Liver (tissue), 3 donors: ENCODE measurements around the gene NSD1.

ENCODE experiments used
- ATF3 ChIP-seq: IDR thresholded peaks from 2 replicates; pipeline ENCODE4 v1.6.1; 2016; ENCODE audit warnings: antibody characterized with exemption
- CTCF ChIP-seq: fragments of 150-350 bp; IDR thresholded peaks from 2 replicates; pipeline ENCODE4 v1.5.1; 2017; ENCODE audit warnings: improper control_type of control experiment, low read depth, low read length; ENCODE audit not compliant: missing input control
- FOXA1 ChIP-seq: IDR thresholded peaks from 2 replicates; pipeline ENCODE4 v1.6.1; 2016; ENCODE audit warnings: antibody characterized with exemption
- GABPA ChIP-seq, 2 donors: IDR thresholded peaks in 1 of 2; conservative IDR thresholded peaks in 1 of 2; 2 replicates each; pipeline ENCODE4 v1.6.1; 2016; ENCODE audit warnings: antibody characterized with exemption in 2 of 2, mild to moderate bottlenecking in 1 of 2, moderate library complexity in 1 of 2
- RAD21 ChIP-seq, 2 donors: IDR thresholded peaks; 2 replicates each; pipeline ENCODE4 v1.6.1; 2016; ENCODE audit warnings: antibody characterized with exemption in 2 of 2, mild to moderate bottlenecking in 2 of 2
- SP1 ChIP-seq: IDR thresholded peaks from 2 replicates; pipeline ENCODE4 v1.6.1; 2018; ENCODE audit warnings: antibody characterized with exemption, mild to moderate bottlenecking
- TAF1 ChIP-seq: conservative IDR thresholded peaks from 2 replicates; pipeline ENCODE4 v1.6.1; 2016; ENCODE audit warnings: antibody characterized with exemption, mild to moderate bottlenecking
- TF ChIP-seq, protein P1 (sequence below): IDR thresholded peaks from 2 replicates; pipeline ENCODE4 v1.6.1; 2016; ENCODE audit warnings: antibody characterized with exemption, mild to moderate bottlenecking
- TF ChIP-seq, protein P2 (sequence below): IDR thresholded peaks from 2 replicates; pipeline ENCODE4 v1.6.1; 2016; ENCODE audit warnings: antibody characterized with exemption
- donor health status: healthy.
- donor health status: healthy.

DNA sequence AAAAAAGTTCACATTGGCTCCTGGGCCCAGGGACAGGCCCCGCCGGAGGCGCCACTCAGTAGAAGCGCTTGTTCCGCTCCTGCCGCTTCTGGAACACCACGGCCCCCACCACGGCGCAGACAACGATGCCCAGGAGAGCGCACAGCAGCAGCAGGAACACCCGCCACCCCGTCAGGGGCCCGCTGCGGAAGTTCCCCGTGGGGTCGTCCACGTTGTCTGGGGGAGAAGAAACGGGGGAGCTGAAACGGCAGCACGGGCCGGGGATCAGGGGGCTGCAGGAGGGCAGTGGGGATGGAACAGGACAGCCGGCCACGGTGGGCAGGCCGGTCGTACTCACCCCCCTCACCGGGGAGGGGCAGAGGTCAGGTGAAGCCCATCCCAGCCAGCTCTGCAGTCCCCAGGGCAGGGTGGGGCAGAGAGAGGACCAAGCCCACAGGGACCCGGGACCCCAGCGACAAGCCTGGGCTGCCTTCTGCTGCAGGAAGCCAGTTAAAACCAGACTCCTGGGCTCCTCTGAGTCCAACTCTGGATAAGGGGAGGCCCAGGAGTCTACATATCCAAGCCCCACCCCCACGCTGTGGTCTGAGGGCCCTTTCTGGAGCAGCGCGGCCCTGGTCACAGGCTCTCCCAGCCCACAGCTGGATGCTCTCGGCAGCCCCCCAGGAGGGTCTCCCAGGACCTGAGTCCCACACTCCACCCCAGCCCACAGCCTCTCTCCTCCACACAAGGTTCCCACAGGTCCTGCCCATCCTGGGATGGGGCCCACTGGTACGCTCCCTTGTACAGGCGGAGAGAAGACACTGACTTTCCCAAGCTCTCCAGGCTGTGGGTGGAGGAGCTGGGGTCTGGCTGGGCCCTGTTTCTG is 198.7 kb downstream of the NSD1 start:
- TF ChIP-seq CTCF (no peak), GABPA (IDR thresholded peaks at IDR 0.05 in 1 of 2, conservative IDR thresholded peaks at IDR 0.05 in 1 of 2) (no peak), SP1 (no peak), FOXA1 (no peak), RAD21 (IDR thresholded peaks at IDR 0.05) (no peak), ATF3 (no peak), TAF1 (no peak)
- TF ChIP-seq, protein P1, sequence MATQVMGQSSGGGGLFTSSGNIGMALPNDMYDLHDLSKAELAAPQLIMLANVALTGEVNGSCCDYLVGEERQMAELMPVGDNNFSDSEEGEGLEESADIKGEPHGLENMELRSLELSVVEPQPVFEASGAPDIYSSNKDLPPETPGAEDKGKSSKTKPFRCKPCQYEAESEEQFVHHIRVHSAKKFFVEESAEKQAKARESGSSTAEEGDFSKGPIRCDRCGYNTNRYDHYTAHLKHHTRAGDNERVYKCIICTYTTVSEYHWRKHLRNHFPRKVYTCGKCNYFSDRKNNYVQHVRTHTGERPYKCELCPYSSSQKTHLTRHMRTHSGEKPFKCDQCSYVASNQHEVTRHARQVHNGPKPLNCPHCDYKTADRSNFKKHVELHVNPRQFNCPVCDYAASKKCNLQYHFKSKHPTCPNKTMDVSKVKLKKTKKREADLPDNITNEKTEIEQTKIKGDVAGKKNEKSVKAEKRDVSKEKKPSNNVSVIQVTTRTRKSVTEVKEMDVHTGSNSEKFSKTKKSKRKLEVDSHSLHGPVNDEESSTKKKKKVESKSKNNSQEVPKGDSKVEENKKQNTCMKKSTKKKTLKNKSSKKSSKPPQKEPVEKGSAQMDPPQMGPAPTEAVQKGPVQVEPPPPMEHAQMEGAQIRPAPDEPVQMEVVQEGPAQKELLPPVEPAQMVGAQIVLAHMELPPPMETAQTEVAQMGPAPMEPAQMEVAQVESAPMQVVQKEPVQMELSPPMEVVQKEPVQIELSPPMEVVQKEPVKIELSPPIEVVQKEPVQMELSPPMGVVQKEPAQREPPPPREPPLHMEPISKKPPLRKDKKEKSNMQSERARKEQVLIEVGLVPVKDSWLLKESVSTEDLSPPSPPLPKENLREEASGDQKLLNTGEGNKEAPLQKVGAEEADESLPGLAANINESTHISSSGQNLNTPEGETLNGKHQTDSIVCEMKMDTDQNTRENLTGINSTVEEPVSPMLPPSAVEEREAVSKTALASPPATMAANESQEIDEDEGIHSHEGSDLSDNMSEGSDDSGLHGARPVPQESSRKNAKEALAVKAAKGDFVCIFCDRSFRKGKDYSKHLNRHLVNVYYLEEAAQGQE = no peak
- TF ChIP-seq, protein P2, sequence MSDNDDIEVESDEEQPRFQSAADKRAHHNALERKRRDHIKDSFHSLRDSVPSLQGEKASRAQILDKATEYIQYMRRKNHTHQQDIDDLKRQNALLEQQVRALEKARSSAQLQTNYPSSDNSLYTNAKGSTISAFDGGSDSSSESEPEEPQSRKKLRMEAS = no peak
